Adrenal gland (tissue), 5 donors: ENCODE data around the gene DZANK1.

Source experiments
- CTCF ChIP-seq, 6 experiments: fragments of 450-650 bp in 4 of 6; fragments of 200-600 bp in 2 of 6; sonication (generic) in 1 of 6; IDR thresholded peaks; 1 replicate in 5 of 6; 2 replicates in 1 of 6; pipeline versions ENCODE4 v1.5.1 to v1.8.0; 2016 to 2021; ENCODE audit warnings: antibody characterized with exemption in 6 of 6, mild to moderate bottlenecking in 2 of 6, moderate library complexity in 1 of 6
- POLR2A ChIP-seq, 2 donors: fragments of 450-650 bp; IDR thresholded peaks; one replicate each; pipeline ENCODE4 v1.6.1; 2017; ENCODE audit warnings: antibody characterized with exemption in 2 of 2, mild to moderate bottlenecking in 2 of 2, moderate library complexity in 1 of 2
- donor health status: DM: no; HTN: no; CAD: no.

GRCh38 chr20:18496042-18496441 is 29.2 kb upstream of the DZANK1 start:
- TF ChIP-seq CTCF (IDR thresholded peaks at IDR 0.05) (no peak), POLR2A (IDR thresholded peaks at IDR 0.05) (no peak)
